GM13977 (cell line): ENCODE results near the gene MYB.

Source experiments
- DNase-seq: peaks from one replicate; pipeline ENCODE4 v3.0.0; 2012; ENCODE audit warnings: low spot score
- CTCF ChIP-seq: IDR thresholded peaks from 2 replicates; pipeline ENCODE4 v1.5.1; 2012; ENCODE audit warnings: mild to moderate bottlenecking, control low read depth; ENCODE audit not compliant: insufficient read depth; ENCODE audit errors: extremely low read depth, missing control alignments
- in situ Hi-C: fragments of 300-500 bp; cut with MboI; formaldehyde crosslinking; loops from one replicate; pipeline ENCODE4 v1.12.0; 2022; ENCODE audit warnings: low sequenced_read_pairs, low pct_unique_long_range_greater_than_20kb, mixed read lengths, inconsistent platforms; ENCODE audit not compliant: unreplicated experiment

MYB gene

GRCh38 chr6:135204951-135205350 lies 23.8 kb downstream of the MYB start:
- DNase-seq, result no peak
- no peak for TF ChIP-seq CTCF
- in situ Hi-C loops, result no loop called here

- TF ChIP-seq CTCF, result no peak
- DNase-seq, result no peak
- in situ Hi-C loops, result no loop called here
Measured at GRCh38 chr6:135209803-135210202, 28.7 kb downstream of the MYB start.

GRCh38 chr6:135210632-135211305 lies 29.7 kb downstream of the MYB start:
- no peak for TF ChIP-seq CTCF
- DNase-seq, result no peak
- in situ Hi-C loops, result no loop called here

GRCh38 chr6:135211306-135211702 lies 30.2 kb downstream of the MYB start:
- no peak for DNase-seq
- in situ Hi-C loops, result no loop called here
- no peak for TF ChIP-seq CTCF

GRCh38 chr6:135212020-135212806 lies 31.1 kb downstream of the MYB start:
- no peak for DNase-seq
- in situ Hi-C loops, result no loop called here

GRCh38 chr6:135212935-135213334 lies 31.8 kb downstream of the MYB start:
- in situ Hi-C loops, result no loop called here
- DNase-seq, result no peak
- no peak for TF ChIP-seq CTCF

More at GRCh38 chr6:135212020-135212806, 31.1 kb downstream of the MYB start:
- no peak for TF ChIP-seq CTCF
